ENCODE data around the gene ITCH. TPM values are rescaled to one million over a fixed set of nuclear protein-coding genes. Genes with fewer than 3 reads are reported as not detected.
"Not testable (repeated sequence)": the region's sequence is repeated elsewhere in the genome, so short reads cannot be mapped to it uniquely, and the experiment has no call there.

The ITCH gene
- total RNA-seq, 1 donor from 2014 or later = 42.7 TPM

- TF ChIP-seq, protein P1, sequence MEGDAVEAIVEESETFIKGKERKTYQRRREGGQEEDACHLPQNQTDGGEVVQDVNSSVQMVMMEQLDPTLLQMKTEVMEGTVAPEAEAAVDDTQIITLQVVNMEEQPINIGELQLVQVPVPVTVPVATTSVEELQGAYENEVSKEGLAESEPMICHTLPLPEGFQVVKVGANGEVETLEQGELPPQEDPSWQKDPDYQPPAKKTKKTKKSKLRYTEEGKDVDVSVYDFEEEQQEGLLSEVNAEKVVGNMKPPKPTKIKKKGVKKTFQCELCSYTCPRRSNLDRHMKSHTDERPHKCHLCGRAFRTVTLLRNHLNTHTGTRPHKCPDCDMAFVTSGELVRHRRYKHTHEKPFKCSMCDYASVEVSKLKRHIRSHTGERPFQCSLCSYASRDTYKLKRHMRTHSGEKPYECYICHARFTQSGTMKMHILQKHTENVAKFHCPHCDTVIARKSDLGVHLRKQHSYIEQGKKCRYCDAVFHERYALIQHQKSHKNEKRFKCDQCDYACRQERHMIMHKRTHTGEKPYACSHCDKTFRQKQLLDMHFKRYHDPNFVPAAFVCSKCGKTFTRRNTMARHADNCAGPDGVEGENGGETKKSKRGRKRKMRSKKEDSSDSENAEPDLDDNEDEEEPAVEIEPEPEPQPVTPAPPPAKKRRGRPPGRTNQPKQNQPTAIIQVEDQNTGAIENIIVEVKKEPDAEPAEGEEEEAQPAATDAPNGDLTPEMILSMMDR (conservative IDR thresholded peaks at IDR 0.05; ENCODE audit: low read depth, low read length) = no peak
- DNase-seq (ENCODE audit: low read depth) = no peak
- no peak overlapping the region for H3K4me3 ChIP-seq (ENCODE audit: low read depth, low read length)
These were observed 63.0 kb downstream of the ITCH start for GRCh38 chr20:34426026-34426425.

- no peak overlapping the region for H3K4me3 ChIP-seq (ENCODE audit: low read depth, low read length)
- TF ChIP-seq, protein P1 (conservative IDR thresholded peaks at IDR 0.05; ENCODE audit: low read depth, low read length) = no peak
- no peak for DNase-seq (ENCODE audit: low read depth)
These were observed 64.3 kb downstream of the ITCH start for GRCh38 chr20:34427331-34427730.

DNA sequence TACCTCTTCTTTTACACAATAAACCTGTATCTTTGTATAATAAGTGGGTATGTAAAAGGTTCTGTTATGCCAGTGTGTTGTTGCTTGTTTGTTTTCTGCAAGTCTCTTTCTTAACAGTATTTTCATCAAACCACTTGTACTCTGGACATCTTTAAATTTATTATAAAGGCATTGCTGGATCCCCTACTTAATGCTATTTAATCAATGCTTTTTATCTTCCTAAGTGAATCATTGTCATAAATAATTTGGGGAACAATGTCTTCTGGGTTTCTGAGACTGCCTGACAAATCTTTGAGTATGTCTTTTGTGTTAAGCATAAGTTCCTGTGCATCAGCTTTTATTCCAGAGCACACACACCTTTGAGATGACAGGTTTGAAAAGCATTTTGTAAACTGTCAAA is 64.7 kb downstream of the ITCH start:
- no peak for DNase-seq (ENCODE audit: low read depth)
- TF ChIP-seq, protein P1 (conservative IDR thresholded peaks at IDR 0.05; ENCODE audit: low read depth, low read length) = no peak
- H3K4me3 ChIP-seq (ENCODE audit: low read depth, low read length) = no peak overlapping the region

DNA sequence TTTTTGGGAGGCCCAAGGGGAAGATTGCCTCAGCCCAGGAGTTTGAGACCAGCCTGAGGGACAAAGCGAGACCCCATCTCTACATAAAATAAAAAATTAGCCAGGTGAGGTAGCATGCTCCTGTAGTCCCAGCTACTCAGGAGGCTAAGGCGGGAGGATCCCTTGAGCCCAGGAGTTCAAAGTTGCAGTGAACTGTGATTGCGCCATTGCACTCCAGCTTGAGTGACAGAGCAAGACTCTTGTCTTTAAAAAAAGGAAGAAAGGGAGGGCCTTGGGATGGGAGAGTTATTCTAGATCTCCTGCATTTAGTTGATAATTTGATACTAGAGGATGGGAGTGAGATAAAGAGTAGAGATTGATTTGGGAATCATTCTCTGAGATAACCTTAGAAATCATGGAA is 68.1 kb downstream of the ITCH start:
- TF ChIP-seq, protein P1 (conservative IDR thresholded peaks at IDR 0.05; ENCODE audit: low read depth, low read length) = no peak
- no peak overlapping the region for H3K4me3 ChIP-seq (ENCODE audit: low read depth, low read length)
- DNase-seq (ENCODE audit: low read depth) = no peak

GRCh38 chr20:34432663-34433062 is 69.6 kb downstream of the ITCH start:
- DNase-seq (ENCODE audit: low read depth) = not testable (repeated sequence)

GRCh38 chr20:34433391-34433790 is 70.3 kb downstream of the ITCH start:
- TF ChIP-seq, protein P1 (conservative IDR thresholded peaks at IDR 0.05; ENCODE audit: low read depth, low read length) = no peak
- no peak for DNase-seq (ENCODE audit: low read depth)
- H3K4me3 ChIP-seq (ENCODE audit: low read depth, low read length) = no peak overlapping the region

More at GRCh38 chr20:34432663-34433062, 69.6 kb downstream of the ITCH start:
- H3K4me3 ChIP-seq (ENCODE audit: low read depth, low read length) = not testable (repeated sequence)

DNA sequence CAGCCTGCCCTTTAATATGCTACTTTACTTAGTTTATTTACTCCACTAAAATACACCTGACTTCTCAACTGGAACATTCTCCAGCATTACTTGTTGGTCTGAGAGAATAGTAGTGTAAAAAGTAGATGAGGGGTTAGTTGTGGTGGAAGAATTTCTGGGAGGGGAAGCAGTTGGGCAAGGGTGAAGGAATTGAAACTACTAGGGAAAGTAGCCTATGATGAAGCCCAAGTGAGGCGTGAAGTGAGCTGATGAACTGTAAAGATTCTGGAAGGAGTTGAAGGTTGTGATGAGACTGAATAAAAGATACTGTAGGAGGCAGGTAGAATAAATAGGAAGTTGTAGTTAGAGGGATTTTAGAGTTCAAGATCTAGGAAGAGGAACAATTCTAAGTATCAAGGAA is 72.5 kb downstream of the ITCH start:
- DNase-seq (ENCODE audit: low read depth) = peak; percentile 27
- no peak overlapping the region for H3K4me3 ChIP-seq (ENCODE audit: low read depth, low read length)
- TF ChIP-seq, protein P1 (conservative IDR thresholded peaks at IDR 0.05; ENCODE audit: low read depth, low read length) = no peak
